PC-9 (cell line): ENCODE results near the gene MEF2C.

ENCODE experiments used
- EZH2 ChIP-seq: fragments of 200-600 bp; sonication (generic); IDR thresholded peaks from 2 replicates; pipeline ENCODE4 v1.8.0; 2017; ENCODE audit warnings: antibody characterized with exemption, low read depth
- TF ChIP-seq, protein P1 (sequence below): fragments of 200-600 bp; sonication (generic); conservative IDR thresholded peaks from 2 replicates; pipeline ENCODE4 v1.6.1; 2017; ENCODE audit warnings: mixed run types, antibody characterized with exemption, mild to moderate bottlenecking, moderate library complexity

DNA sequence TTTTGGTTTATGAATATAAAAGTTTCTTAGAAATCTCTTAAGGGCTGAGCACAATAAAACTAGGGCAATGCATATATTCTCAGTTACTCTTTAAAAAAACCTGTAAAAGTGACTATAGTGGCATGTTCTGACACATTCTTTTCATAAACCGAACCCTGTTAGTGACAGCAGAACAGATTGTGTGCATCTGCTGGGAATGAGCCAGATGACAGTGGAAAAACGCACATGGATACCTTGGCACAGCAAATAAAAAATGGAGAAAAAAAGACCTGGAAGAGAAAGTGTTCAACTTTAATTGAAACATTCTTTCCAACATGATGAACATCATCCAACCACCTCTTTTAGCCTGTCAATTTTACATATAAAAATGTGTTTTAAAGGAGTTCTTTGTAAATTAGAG is 12.7 kb downstream of the MEF2C start:
- TF ChIP-seq EZH2 = no peak
- TF ChIP-seq, protein P1, sequence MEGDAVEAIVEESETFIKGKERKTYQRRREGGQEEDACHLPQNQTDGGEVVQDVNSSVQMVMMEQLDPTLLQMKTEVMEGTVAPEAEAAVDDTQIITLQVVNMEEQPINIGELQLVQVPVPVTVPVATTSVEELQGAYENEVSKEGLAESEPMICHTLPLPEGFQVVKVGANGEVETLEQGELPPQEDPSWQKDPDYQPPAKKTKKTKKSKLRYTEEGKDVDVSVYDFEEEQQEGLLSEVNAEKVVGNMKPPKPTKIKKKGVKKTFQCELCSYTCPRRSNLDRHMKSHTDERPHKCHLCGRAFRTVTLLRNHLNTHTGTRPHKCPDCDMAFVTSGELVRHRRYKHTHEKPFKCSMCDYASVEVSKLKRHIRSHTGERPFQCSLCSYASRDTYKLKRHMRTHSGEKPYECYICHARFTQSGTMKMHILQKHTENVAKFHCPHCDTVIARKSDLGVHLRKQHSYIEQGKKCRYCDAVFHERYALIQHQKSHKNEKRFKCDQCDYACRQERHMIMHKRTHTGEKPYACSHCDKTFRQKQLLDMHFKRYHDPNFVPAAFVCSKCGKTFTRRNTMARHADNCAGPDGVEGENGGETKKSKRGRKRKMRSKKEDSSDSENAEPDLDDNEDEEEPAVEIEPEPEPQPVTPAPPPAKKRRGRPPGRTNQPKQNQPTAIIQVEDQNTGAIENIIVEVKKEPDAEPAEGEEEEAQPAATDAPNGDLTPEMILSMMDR = no peak
